GM21619 (cell line): Measurements from ENCODE around the gene FAM110D.

ENCODE experiments used
- ATAC-seq: cut with Tn5 transposase; IDR thresholded peaks from one replicate; pipeline ENCODE4 v1.9.1; 2021; ENCODE audit not compliant: unreplicated experiment

The FAM110D gene

GRCh38 chr1:26184086-26184485 is 25.2 kb downstream of the FAM110D start:
- no peak for ATAC-seq

- no peak for ATAC-seq
These were observed 26.0 kb downstream of the FAM110D start for GRCh38 chr1:26184883-26185282.

- ATAC-seq: no peak
These were observed 29.0 kb downstream of the FAM110D start for GRCh38 chr1:26187882-26188281.

GRCh38 chr1:26188477-26188876 is 29.6 kb downstream of the FAM110D start:
- ATAC-seq: no peak

- ATAC-seq: no peak
These were observed 30.5 kb downstream of the FAM110D start for GRCh38 chr1:26189331-26189730.

GRCh38 chr1:26189751-26190275 is 30.9 kb downstream of the FAM110D start:
- ATAC-seq: no peak

- no peak for ATAC-seq
These were observed 31.6 kb downstream of the FAM110D start, which contains the start of gene CATSPER4 for GRCh38 chr1:26190373-26190987. Gene CATSPER4 (plus strand): TSS chr1:26190602. CDS start chr1:26190628, 26 bp downstream.

- no peak for ATAC-seq
These were observed 32.9 kb downstream of the FAM110D start for GRCh38 chr1:26191739-26192138.

GRCh38 chr1:26195805-26196204 is 36.9 kb downstream of the FAM110D start:
- no peak for ATAC-seq

- no peak for ATAC-seq
These were observed 38.4 kb downstream of the FAM110D start for GRCh38 chr1:26197301-26197700.

GRCh38 chr1:26197813-26198212 is 38.9 kb downstream of the FAM110D start:
- no peak for ATAC-seq

- no peak for ATAC-seq
These were observed 41.5 kb downstream of the FAM110D start for GRCh38 chr1:26200413-26200812.

- ATAC-seq: no peak
These were observed 44.9 kb downstream of the FAM110D start for GRCh38 chr1:26203642-26204318.

GRCh38 chr1:26210147-26210870 is 51.4 kb downstream of the FAM110D start:
- no peak for ATAC-seq

- no peak for ATAC-seq
These were observed 53.8 kb downstream of the FAM110D start for GRCh38 chr1:26212726-26213125.

GRCh38 chr1:26213335-26213905 is 54.5 kb downstream of the FAM110D start:
- ATAC-seq: no peak
